Measurements from ENCODE around the gene FAT1.
"Not testable (repeated sequence)": the region's sequence is repeated elsewhere in the genome, so short reads cannot be mapped to it uniquely, and the experiment has no call there.

FAT1 gene

GRCh38 chr4:186723292-186724057, at the start of gene FAT1:
Gene FAT1 (minus strand): TSS chr4:186723856. CDS start chr4:186709827, 14,029 bp downstream.
- no peak for DNase-seq

DNA sequence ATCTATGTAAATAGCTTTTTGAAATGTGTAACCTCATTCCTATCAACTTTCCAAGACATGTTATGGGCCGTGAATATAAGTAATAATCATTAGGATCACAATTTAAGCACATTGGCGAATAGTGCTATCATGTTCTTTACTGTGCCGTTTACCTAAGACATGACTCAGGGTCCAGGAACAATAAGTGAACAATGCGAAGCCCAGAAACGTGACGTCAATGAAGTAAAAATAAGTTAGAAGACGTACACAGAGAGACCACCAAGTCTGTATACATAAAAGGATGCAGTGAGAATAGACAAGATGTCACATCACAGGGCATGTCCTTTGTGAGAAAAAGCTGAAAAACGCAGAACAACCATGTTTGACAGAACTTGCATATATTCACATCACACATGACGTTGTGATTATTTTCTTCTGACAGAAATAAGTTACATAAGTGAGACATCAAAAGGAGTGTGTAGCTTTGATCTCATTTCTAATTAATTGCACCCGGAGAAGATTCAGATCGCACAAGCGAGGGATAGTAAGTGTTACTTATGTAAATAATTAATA, 49.4 kb upstream of the FAT1 start:
- no peak for DNase-seq

- no peak for DNase-seq
Observed at GRCh38 chr4:186771624-186772023, 48.0 kb upstream of the FAT1 start.

- no peak for DNase-seq
Observed at GRCh38 chr4:186770481-186771175, 47.0 kb upstream of the FAT1 start.

GRCh38 chr4:186767794-186768193, 44.1 kb upstream of the FAT1 start:
- DNase-seq = no peak

GRCh38 chr4:186765673-186766546, 42.3 kb upstream of the FAT1 start:
- DNase-seq = no peak

- no peak for DNase-seq
Observed at GRCh38 chr4:186765138-186765537, 41.5 kb upstream of the FAT1 start.

DNA sequence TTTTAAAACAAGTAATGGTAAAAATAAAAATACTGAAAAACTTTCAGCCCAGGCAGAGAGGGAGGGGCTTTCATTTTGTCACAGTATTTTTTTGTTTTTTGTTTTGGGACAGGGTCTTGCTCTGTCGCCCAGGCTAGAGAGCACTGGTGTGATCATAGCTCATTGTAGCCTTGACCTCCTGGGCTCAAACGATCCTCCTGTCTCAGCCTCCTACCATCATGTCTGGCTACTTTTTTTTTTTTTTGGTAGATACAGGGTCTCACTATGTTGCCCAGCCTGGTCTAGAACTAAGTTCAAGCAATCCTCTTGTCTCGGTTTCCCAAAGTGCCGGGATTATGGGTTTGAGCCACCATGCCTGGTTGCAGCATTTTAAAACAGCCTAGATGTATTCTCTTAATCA, 40.8 kb upstream of the FAT1 start:
- DNase-seq = no peak

DNA sequence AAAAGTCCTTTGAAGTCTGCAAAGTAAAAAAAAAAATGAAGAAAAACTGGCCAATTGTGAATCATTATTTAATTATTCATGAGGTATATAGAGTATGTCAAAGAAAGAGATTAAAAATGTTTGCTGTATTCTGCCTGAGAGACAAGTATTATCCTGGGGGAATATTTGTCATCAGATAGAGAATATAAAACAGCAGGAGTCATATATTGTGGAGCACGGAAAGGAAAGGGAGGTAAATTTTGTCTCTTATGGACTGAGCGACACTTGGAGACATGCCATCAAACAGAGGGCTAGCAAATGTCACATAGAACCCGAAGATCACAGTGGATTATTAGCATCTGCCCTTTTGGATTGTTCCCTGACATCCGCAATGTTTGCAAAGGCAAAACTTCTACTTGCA, 39.2 kb upstream of the FAT1 start:
- no peak for DNase-seq

DNA sequence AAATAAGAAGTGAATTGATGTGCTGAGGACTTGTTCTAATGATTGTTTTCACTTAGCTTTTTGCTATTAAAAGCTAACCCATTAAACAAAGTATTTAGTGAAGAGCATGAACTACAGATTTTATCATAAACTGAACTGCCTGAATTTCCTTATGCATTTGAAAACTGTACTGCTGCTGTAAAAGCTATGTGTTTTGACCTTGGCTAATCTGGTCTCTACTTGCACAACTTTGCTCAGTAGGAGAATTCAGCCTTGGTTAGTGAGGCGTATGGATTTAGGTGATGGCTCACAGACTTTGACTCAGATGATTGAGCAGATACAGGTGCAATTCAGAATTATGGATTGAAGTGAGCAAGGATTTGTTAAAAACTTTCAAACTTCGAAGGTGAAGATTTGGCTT, 38.7 kb upstream of the FAT1 start:
- no peak for DNase-seq

GRCh38 chr4:186761956-186762355, 38.3 kb upstream of the FAT1 start:
- DNase-seq = not testable (repeated sequence)

- DNase-seq = no peak
Observed at GRCh38 chr4:186761393-186761792, 37.7 kb upstream of the FAT1 start.

- no peak for DNase-seq
Observed at GRCh38 chr4:186760576-186760975, 36.9 kb upstream of the FAT1 start.

GRCh38 chr4:186759990-186760389, 36.3 kb upstream of the FAT1 start:
- DNase-seq = no peak

GRCh38 chr4:186758929-186759682, 35.5 kb upstream of the FAT1 start:
- no peak for DNase-seq

- DNase-seq = no peak
Observed at GRCh38 chr4:186757696-186758355, 34.2 kb upstream of the FAT1 start.

- DNase-seq = not testable (repeated sequence)
Observed at GRCh38 chr4:186756550-186756949, 32.9 kb upstream of the FAT1 start.

- no peak for DNase-seq
Observed at GRCh38 chr4:186755550-186756519, 32.2 kb upstream of the FAT1 start.

DNA sequence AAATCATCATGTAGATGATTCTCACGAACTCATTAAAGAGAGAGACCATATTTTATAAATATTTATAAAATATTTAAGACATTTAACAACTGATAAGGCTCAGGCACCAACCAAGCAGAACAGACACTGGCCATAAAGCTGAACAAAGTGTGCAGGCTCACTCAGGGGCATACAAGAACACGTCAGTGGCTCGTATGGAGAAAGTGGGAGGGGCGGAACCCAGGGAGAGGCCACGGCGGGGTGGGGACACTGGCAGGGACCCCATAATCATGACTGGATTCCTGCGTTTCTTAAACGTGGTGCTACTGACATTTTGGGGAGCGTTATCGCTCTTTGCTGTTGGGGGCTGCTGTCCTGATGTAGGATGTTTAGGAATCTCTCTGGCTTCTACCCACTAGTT, 31.3 kb upstream of the FAT1 start:
- no peak for DNase-seq

- DNase-seq = no peak
Observed at GRCh38 chr4:186752325-186752724, 28.7 kb upstream of the FAT1 start.

Data from stimulated activated CD4-positive, alpha-beta T cell treated with anti-CD3 and anti-CD28 coated beads, Interleukin-4, amount 100 ng/mL, for 1 hour (primary cell).